SK-N-SH treated with all-trans-retinoic acid at 6 μM for 48 hours (cell line): ENCODE results near the gene ENPP3.

Experiments used
- ATAC-seq: fragments of 200-7000 bp; cut with Tn5 transposase; 3 replicates; pipeline ENCODE4 v1.9.1; 2020; ENCODE audit warnings: mild to moderate bottlenecking, moderate library complexity
- ARNTL ChIP-seq: fragments of 450-650 bp; formaldehyde crosslinking; IDR thresholded peaks from 2 replicates; pipeline ENCODE4 v1.5.0; 2020; ENCODE audit warnings: low read depth, mild to moderate bottlenecking, moderate library complexity, borderline replicate concordance
- BACH2 ChIP-seq: fragments of 250-450 bp; sonication (Bioruptor Pico); IDR thresholded peaks from 2 replicates; pipeline ENCODE4 v1.9.0; 2021; ENCODE audit warnings: mild to moderate bottlenecking, borderline replicate concordance
- CREB5 ChIP-seq: fragments of 250-450 bp; sonication (Bioruptor Pico); IDR thresholded peaks from 2 replicates; pipeline ENCODE4 v1.5.1; 2020; ENCODE audit warnings: low read depth, mild to moderate bottlenecking, moderate library complexity
- CSDC2 ChIP-seq: fragments of 250-450 bp; sonication (Bioruptor Pico); IDR thresholded peaks from 2 replicates; pipeline ENCODE4 v1.5.0; 2020; ENCODE audit warnings: mild to moderate bottlenecking, moderate library complexity
- ESRRG ChIP-seq: fragments of 250-450 bp; sonication (Bioruptor Pico); IDR thresholded peaks from 2 replicates; pipeline ENCODE4 v1.6.1; 2021; ENCODE audit warnings: mild to moderate bottlenecking
- GLIS3 ChIP-seq: fragments of 250-450 bp; sonication (Bioruptor Pico); IDR thresholded peaks from 2 replicates; pipeline ENCODE4 v1.5.0; 2020; ENCODE audit warnings: mild to moderate bottlenecking, moderate library complexity
- PATZ1 ChIP-seq: fragments of 250-450 bp; sonication (Bioruptor Pico); IDR thresholded peaks from 2 replicates; pipeline ENCODE4 v1.8.0; 2020; ENCODE audit warnings: mild to moderate bottlenecking, moderate library complexity, borderline replicate concordance
- PPARA ChIP-seq: fragments of 250-450 bp; sonication (Bioruptor Pico); IDR thresholded peaks from 2 replicates; pipeline ENCODE4 v1.5.0; 2020; ENCODE audit warnings: mild to moderate bottlenecking, borderline replicate concordance
- RARB ChIP-seq: fragments of 250-450 bp; sonication (Bioruptor Pico); IDR thresholded peaks from 2 replicates; pipeline ENCODE4 v1.8.0; 2021; ENCODE audit warnings: mild to moderate bottlenecking, moderate library complexity
- SNAI2 ChIP-seq: fragments of 250-450 bp; sonication (Bioruptor Pico); IDR thresholded peaks from 2 replicates; pipeline ENCODE4 v1.5.0; 2020; ENCODE audit warnings: mild to moderate bottlenecking, moderate library complexity
- TCF4 ChIP-seq: fragments of 250-450 bp; sonication (Bioruptor Pico); IDR thresholded peaks from 2 replicates; pipeline ENCODE4 v1.8.0; 2021; ENCODE audit warnings: mild to moderate bottlenecking, moderate library complexity, borderline replicate concordance
- TOX ChIP-seq: fragments of 250-450 bp; sonication (Bioruptor Pico); IDR thresholded peaks from 2 replicates; pipeline ENCODE4 v1.8.0; 2021; ENCODE audit warnings: mild to moderate bottlenecking, moderate library complexity, borderline replicate concordance
- ZC3H10 ChIP-seq: fragments of 250-450 bp; sonication (Bioruptor Pico); IDR thresholded peaks from 2 replicates; pipeline ENCODE4 v1.5.1; 2021; ENCODE audit warnings: mild to moderate bottlenecking, moderate library complexity
- ZFP3 ChIP-seq: fragments of 250-450 bp; sonication (Bioruptor Pico); IDR thresholded peaks from 2 replicates; pipeline ENCODE4 v1.5.0; 2020; ENCODE audit warnings: mild to moderate bottlenecking, moderate library complexity
- ZFP30 ChIP-seq: fragments of 450-650 bp; formaldehyde crosslinking; IDR thresholded peaks from 2 replicates; pipeline ENCODE4 v1.5.0; 2022; ENCODE audit warnings: mild to moderate bottlenecking, moderate library complexity
- ZNF70 ChIP-seq: fragments of 450-650 bp; formaldehyde crosslinking; IDR thresholded peaks from 2 replicates; pipeline ENCODE4 v1.5.0; 2020; ENCODE audit warnings: mild to moderate bottlenecking, moderate library complexity
- ZNF8 ChIP-seq: fragments of 450-650 bp; formaldehyde crosslinking; IDR thresholded peaks from 2 replicates; pipeline ENCODE4 v1.5.0; 2020; ENCODE audit warnings: mild to moderate bottlenecking, moderate library complexity
- TF ChIP-seq, protein P1 (sequence below): fragments of 250-450 bp; sonication (Bioruptor Pico); IDR thresholded peaks from 2 replicates; pipeline ENCODE4 v1.5.0; 2020; ENCODE audit warnings: mild to moderate bottlenecking, moderate library complexity
- TF ChIP-seq, protein P2 (sequence below): fragments of 250-450 bp; sonication (Bioruptor Pico); IDR thresholded peaks from 2 replicates; pipeline ENCODE4 v1.5.1; 2021; ENCODE audit warnings: mild to moderate bottlenecking, moderate library complexity

Gene ENPP3

DNA sequence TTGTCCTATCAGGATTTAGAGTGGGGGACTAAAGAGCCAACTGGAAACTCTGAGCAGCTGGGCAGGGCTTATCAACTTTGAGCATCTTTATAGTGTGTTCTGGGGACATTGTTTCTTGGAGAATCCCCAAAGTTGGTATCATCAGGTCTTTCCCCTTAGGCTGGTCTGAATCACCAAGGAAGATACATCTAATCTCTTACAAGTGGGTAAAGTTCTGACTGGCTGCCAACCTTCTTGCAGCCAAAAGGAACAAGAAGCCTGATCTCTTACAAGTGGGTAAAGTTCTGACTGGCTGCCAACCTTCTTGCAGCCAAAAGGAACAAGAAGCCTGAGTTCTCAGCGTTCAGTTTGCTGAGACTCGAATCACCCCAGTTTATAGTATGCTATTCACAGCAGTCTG lies 7.5 kb upstream of the ENPP3 start (continued):
- TF ChIP-seq, protein P1, sequence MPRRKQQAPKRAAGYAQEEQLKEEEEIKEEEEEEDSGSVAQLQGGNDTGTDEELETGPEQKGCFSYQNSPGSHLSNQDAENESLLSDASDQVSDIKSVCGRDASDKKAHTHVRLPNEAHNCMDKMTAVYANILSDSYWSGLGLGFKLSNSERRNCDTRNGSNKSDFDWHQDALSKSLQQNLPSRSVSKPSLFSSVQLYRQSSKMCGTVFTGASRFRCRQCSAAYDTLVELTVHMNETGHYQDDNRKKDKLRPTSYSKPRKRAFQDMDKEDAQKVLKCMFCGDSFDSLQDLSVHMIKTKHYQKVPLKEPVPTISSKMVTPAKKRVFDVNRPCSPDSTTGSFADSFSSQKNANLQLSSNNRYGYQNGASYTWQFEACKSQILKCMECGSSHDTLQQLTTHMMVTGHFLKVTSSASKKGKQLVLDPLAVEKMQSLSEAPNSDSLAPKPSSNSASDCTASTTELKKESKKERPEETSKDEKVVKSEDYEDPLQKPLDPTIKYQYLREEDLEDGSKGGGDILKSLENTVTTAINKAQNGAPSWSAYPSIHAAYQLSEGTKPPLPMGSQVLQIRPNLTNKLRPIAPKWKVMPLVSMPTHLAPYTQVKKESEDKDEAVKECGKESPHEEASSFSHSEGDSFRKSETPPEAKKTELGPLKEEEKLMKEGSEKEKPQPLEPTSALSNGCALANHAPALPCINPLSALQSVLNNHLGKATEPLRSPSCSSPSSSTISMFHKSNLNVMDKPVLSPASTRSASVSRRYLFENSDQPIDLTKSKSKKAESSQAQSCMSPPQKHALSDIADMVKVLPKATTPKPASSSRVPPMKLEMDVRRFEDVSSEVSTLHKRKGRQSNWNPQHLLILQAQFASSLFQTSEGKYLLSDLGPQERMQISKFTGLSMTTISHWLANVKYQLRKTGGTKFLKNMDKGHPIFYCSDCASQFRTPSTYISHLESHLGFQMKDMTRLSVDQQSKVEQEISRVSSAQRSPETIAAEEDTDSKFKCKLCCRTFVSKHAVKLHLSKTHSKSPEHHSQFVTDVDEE (CRISPR knock-in tag): no peak
- no peak for TF ChIP-seq GLIS3

GRCh38 chr6:131631625-131632289 lies 5.3 kb upstream of the ENPP3 start:
- ATAC-seq: no peak
- TF ChIP-seq TCF4 (no peak), ZFP30 (CRISPR knock-in tag) (no peak), TOX (CRISPR knock-in tag) (no peak), BACH2 (CRISPR knock-in tag) (no peak), CSDC2 (CRISPR knock-in tag) (no peak), PATZ1 (CRISPR knock-in tag) (no peak), ZNF8 (no peak), RARB (CRISPR knock-in tag) (no peak), ZFP3 (CRISPR knock-in tag) (no peak), SNAI2 (no peak), ARNTL (CRISPR knock-in tag) (no peak), PPARA (CRISPR knock-in tag) (no peak), CREB5 (CRISPR knock-in tag) (no peak), ESRRG (CRISPR knock-in tag) (no peak), ZNF70 (CRISPR knock-in tag) (no peak), ZC3H10 (CRISPR knock-in tag) (no peak)
- TF ChIP-seq, protein P1 (CRISPR knock-in tag): no peak
- TF ChIP-seq, protein P2, sequence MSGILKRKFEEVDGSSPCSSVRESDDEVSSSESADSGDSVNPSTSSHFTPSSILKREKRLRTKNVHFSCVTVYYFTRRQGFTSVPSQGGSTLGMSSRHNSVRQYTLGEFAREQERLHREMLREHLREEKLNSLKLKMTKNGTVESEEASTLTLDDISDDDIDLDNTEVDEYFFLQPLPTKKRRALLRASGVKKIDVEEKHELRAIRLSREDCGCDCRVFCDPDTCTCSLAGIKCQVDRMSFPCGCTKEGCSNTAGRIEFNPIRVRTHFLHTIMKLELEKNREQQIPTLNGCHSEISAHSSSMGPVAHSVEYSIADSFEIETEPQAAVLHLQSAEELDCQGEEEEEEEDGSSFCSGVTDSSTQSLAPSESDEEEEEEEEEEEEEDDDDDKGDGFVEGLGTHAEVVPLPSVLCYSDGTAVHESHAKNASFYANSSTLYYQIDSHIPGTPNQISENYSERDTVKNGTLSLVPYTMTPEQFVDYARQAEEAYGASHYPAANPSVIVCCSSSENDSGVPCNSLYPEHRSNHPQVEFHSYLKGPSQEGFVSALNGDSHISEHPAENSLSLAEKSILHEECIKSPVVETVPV (CRISPR knock-in tag): no peak
